Aorta (tissue), 5 donors: ENCODE data around the gene SPATA20. TPM values are rescaled to one million over a fixed set of nuclear protein-coding genes. Genes with fewer than 3 reads are reported as not detected.

ENCODE experiments used
- ATAC-seq: fragments of 200-7000 bp; cut with Tn5 transposase; one replicate; pipeline ENCODE4 v1.9.1; 2022; ENCODE audit warnings: moderate library complexity; ENCODE audit not compliant: low FRiP score
- DNase-seq, 2 donors: peaks; one replicate each; pipeline ENCODE4 v3.0.0-alpha.2; 2020
- H3K27ac ChIP-seq, 2 donors: one replicate each; pipeline ENCODE4 v1.5.1; 2013; ENCODE audit warnings: low read length in 2 of 2, mild to moderate bottlenecking in 2 of 2, moderate library complexity in 2 of 2, control low read depth in 1 of 2, inconsistent platforms in 1 of 2, low read depth in 1 of 2
- H3K27me3 ChIP-seq, 2 donors: one replicate each; pipeline ENCODE4 v1.6.1; 2013; ENCODE audit warnings: control low read depth in 1 of 2, low read length in 1 of 2, mild to moderate bottlenecking in 1 of 2, moderate library complexity in 1 of 2; ENCODE audit not compliant: insufficient read depth in 2 of 2, control insufficient read depth in 1 of 2
- H3K36me3 ChIP-seq, 2 donors: one replicate each; pipeline ENCODE4 v1.6.1; 2013; ENCODE audit warnings: control low read depth in 1 of 2, low read length in 1 of 2, mild to moderate bottlenecking in 1 of 2; ENCODE audit not compliant: insufficient read depth in 2 of 2, control insufficient read depth in 1 of 2
- H3K4me1 ChIP-seq, 2 donors: one replicate each; pipeline ENCODE4 v1.6.1; 2013; ENCODE audit warnings: low read length in 2 of 2, control low read depth in 1 of 2, mild to moderate bottlenecking in 1 of 2, moderate library complexity in 1 of 2; ENCODE audit not compliant: insufficient read depth in 2 of 2, control insufficient read depth in 1 of 2
- H3K4me3 ChIP-seq, 2 donors: one replicate each; pipeline ENCODE4 v1.5.1; 2013; ENCODE audit warnings: low read length in 2 of 2, control low read depth in 1 of 2, mild to moderate bottlenecking in 1 of 2
- H3K9me3 ChIP-seq: one replicate; pipeline ENCODE4 v1.6.1; 2013; ENCODE audit warnings: mild to moderate bottlenecking, low read length; ENCODE audit not compliant: control insufficient read depth
- WGBS, 2 donors: extraction: QIAGEN DNeasy Blood & Tissue Kit; methylation state at CpG; one replicate each; pipeline ENCODE4 v1.1.7; 2013; 5-methylcytosine and 5-hydroxymethylcytosine counted together
- intact Hi-C, 2 donors: fragments of 100-400 bp; cut with DNase I; formaldehyde crosslinking; loops; one replicate each; pipeline versions ENCODE4 v1.14.2 to v1.15.0; 2022
- polyA plus RNA-seq, 2 donors: library from polyadenylated mRNA; stranded (reverse); fragments of 200-250 nt; gene quantifications; one replicate each; pipeline ENCODE4 v1.2.3, GENCODE V29; 2013
- total RNA-seq, 2 donors: library from RNA; stranded (reverse); fragmentation: NEBNext Ultra II Directional; extraction: Animal tissue kit (Norgen Biotek cat#: 25700); gene quantifications; one replicate each; pipeline ENCODE4 v1.2.1, GENCODE V29; 2021
- donor health status: healthy with polysubstance abuse.
- donor health status: Bipolar disorder and iron deficiency.
- donor health status: DM: no; HTN: no; CAD: no.
- donor health status: DM: no; HTN: no; CAD: no.
- donor health status: DM: yes; HTN: yes; CAD: no.

The SPATA20 gene
- total and polyA plus RNA-seq, 4 donors: 16.7 to 64.0 (median 34.8) TPM

GRCh38 chr17:50601823-50602375, 54.9 kb downstream of the SPATA20 start:
- intact Hi-C loops: no loop called here
- no peaks in the 10 kb centered on the region for H3K9me3 ChIP-seq
- H3K4me1 ChIP-seq: no peaks in the 10 kb centered on the region
- WGBS, 2 donors: 85% methylated on average over 13 of the region's 13 CpGs
- H3K4me3 ChIP-seq: no peak overlapping the region
- no peak overlapping the region for H3K27ac ChIP-seq
- no peak for DNase-seq
- no peak for ATAC-seq
- H3K36me3 ChIP-seq: no peaks in the 10 kb centered on the region
- H3K27me3 ChIP-seq: no peaks in the 10 kb centered on the region

GRCh38 chr17:50602836-50603235, 55.9 kb downstream of the SPATA20 start:
- Histone ChIP-seq H3K9me3 (no peaks in the 10 kb centered on the region), H3K27me3 (no peaks in the 10 kb centered on the region), H3K27ac (no peak overlapping the region), H3K36me3 (no peaks in the 10 kb centered on the region), H3K4me1 (no peaks in the 10 kb centered on the region), H3K4me3 (no peak overlapping the region)
- WGBS, 2 donors: 94 to 96% methylated on average over 18 of the region's 18 CpGs
- ATAC-seq (no peak), DNase-seq (no peak)
- intact Hi-C loops: no loop called here

GRCh38 chr17:50603340-50603739, 56.4 kb downstream of the SPATA20 start:
- 89% methylated on average over 9 of the region's 9 CpGs for WGBS, 2 donors
- intact Hi-C loops: no loop called here
- ATAC-seq: no peak

GRCh38 chr17:50604513-50604912, 57.5 kb downstream of the SPATA20 start:
- intact Hi-C loops: no loop called here
- Histone ChIP-seq H3K9me3 (no peaks in the 10 kb centered on the region), H3K4me1 (no peaks in the 10 kb centered on the region), H3K4me3 (no peak overlapping the region), H3K27me3 (no peaks in the 10 kb centered on the region), H3K27ac (no peak overlapping the region), H3K36me3 (no peaks in the 10 kb centered on the region)
- 0 to 2% methylated on average over 13 of the region's 13 CpGs for WGBS, 2 donors
- peak; percentile 81 to 83 for DNase-seq
- ATAC-seq: peak; percentile 74

More at GRCh38 chr17:50603340-50603739, 56.4 kb downstream of the SPATA20 start:
- no peak for DNase-seq
- Histone ChIP-seq H3K4me3 (no peak overlapping the region), H3K27ac (no peak overlapping the region), H3K36me3 (no peaks in the 10 kb centered on the region), H3K9me3 (no peaks in the 10 kb centered on the region), H3K27me3 (no peaks in the 10 kb centered on the region), H3K4me1 (no peaks in the 10 kb centered on the region)

GRCh38 chr17:50605429-50605828, 58.5 kb downstream of the SPATA20 start:
- WGBS, 2 donors: 81 to 83% methylated on average over 10 of the region's 10 CpGs
- Histone ChIP-seq H3K4me1 (no peaks in the 10 kb centered on the region), H3K36me3 (no peaks in the 10 kb centered on the region), H3K27me3 (no peaks in the 10 kb centered on the region), H3K4me3 (no peak overlapping the region), H3K9me3 (no peaks in the 10 kb centered on the region), H3K27ac (no peak overlapping the region)
- intact Hi-C loops: no loop called here
- no peak for ATAC-seq
- no peak for DNase-seq

Other genes starting within 250 kb of the SPATA20 start
- gene XYLT2, start 201.0 kb upstream of the SPATA20 start, total RNA-seq: 10 to 100 TPM; 16.4 to 22.2 TPM
- 10 to 100 TPM in 1 of 2 donors, 1 to 10 TPM in 1; 4.0 to 19.3 TPM for gene XYLT2, start 201.0 kb upstream of the SPATA20 start, polyA plus RNA-seq
- gene MRPL27, start 174.0 kb upstream of the SPATA20 start, total RNA-seq: 10 to 100 TPM; 34.8 TPM
- 100 to 1,000 TPM in 1 of 2 donors, 10 to 100 TPM in 1; 90.9 to 103 TPM for gene MRPL27, start 174.0 kb upstream of the SPATA20 start, polyA plus RNA-seq
- 1 to 10 TPM in 1 of 2 donors, not detected in 1; 2.0 TPM for gene EME1, start 173.9 kb upstream of the SPATA20 start, total RNA-seq
- under 1 TPM in 1 of 2 donors, not detected in 1; 0.49 TPM for gene EME1, start 173.9 kb upstream of the SPATA20 start, polyA plus RNA-seq
- 10 to 100 TPM; 46.7 to 77.6 TPM for gene LRRC59, start 149.7 kb upstream of the SPATA20 start, total RNA-seq
- gene LRRC59, start 149.7 kb upstream of the SPATA20 start, polyA plus RNA-seq: 10 to 100 TPM; 33.1 to 44.1 TPM
- gene ACSF2, start 121.0 kb upstream of the SPATA20 start, total RNA-seq: 10 to 100 TPM; 17.8 to 35.8 TPM
- 10 to 100 TPM; 29.2 to 35.1 TPM for gene ACSF2, start 121.0 kb upstream of the SPATA20 start, polyA plus RNA-seq
- under 1 TPM in 1 of 2 donors, not detected in 1; 0.57 TPM for gene CHAD, start 78.3 kb upstream of the SPATA20 start, total RNA-seq
- gene CHAD, start 78.3 kb upstream of the SPATA20 start, polyA plus RNA-seq: 1 to 10 TPM in 1 of 2 donors, under 1 TPM in 1; 0.20 to 2.3 TPM
- 10 to 100 TPM; 32.1 to 42.3 TPM for gene RSAD1, start 68.3 kb upstream of the SPATA20 start, total RNA-seq
- gene RSAD1, start 68.3 kb upstream of the SPATA20 start, polyA plus RNA-seq: 10 to 100 TPM; 12.1 to 39.2 TPM
- 1 to 10 TPM; 1.3 to 1.8 TPM for gene MYCBPAP, start 38.7 kb upstream of the SPATA20 start, total RNA-seq
- 1 to 10 TPM in 1 of 2 donors, under 1 TPM in 1; 0.77 to 1.0 TPM for gene MYCBPAP, start 38.7 kb upstream of the SPATA20 start, polyA plus RNA-seq
- gene EPN3, start 14.4 kb upstream of the SPATA20 start, total RNA-seq: not detected
- gene EPN3, start 14.4 kb upstream of the SPATA20 start, polyA plus RNA-seq: 1 to 10 TPM; 1.5 to 1.9 TPM
- gene CACNA1G, start 13.5 kb downstream of the SPATA20 start, total RNA-seq: 1 to 10 TPM in 1 of 2 donors, under 1 TPM in 1; 0.29 to 2.8 TPM
- gene CACNA1G, start 13.5 kb downstream of the SPATA20 start, polyA plus RNA-seq: not detected
- 10 to 100 TPM; 25.7 to 54.9 TPM for gene ABCC3, start 87.7 kb downstream of the SPATA20 start, total RNA-seq
- 100 to 1,000 TPM in 1 of 2 donors, 1 to 10 TPM in 1; 9.9 to 145 TPM for gene ABCC3, start 87.7 kb downstream of the SPATA20 start, polyA plus RNA-seq
- 10 to 100 TPM; 53.2 to 55.5 TPM for gene ANKRD40, start 160.7 kb downstream of the SPATA20 start, total RNA-seq
- gene ANKRD40, start 160.7 kb downstream of the SPATA20 start, polyA plus RNA-seq: 10 to 100 TPM; 19.1 to 20.5 TPM
- gene LUC7L3, start 172.4 kb downstream of the SPATA20 start, total RNA-seq: 100 to 1,000 TPM; 123 to 189 TPM
- gene LUC7L3, start 172.4 kb downstream of the SPATA20 start, polyA plus RNA-seq: 100 to 1,000 TPM; 147 to 852 TPM
- gene ANKRD40CL, start 220.3 kb downstream of the SPATA20 start, total RNA-seq: not detected
- gene ANKRD40CL, start 220.3 kb downstream of the SPATA20 start, polyA plus RNA-seq: 10 to 100 TPM in 1 of 2 donors, under 1 TPM in 1; 0.26 to 23.0 TPM